ENCODE data around the gene PGLYRP1. TPM values are rescaled to one million over a fixed set of nuclear protein-coding genes. Genes with fewer than 3 reads are reported as not detected.
A peak's percentile ranks its signal among the peaks of the same experiment; 100 is the strongest.

The PGLYRP1 gene
- not detected in 2 replicates for total RNA-seq (2016; rRNA removed; fragmentation: Illumina TruSeq; extraction: Trizol)
- total RNA-seq (2016; cell fraction: cytosol; rRNA removed; fragmentation: Illumina TruSeq; extraction: Trizol; ENCODE audit: low read depth): not detected in 2 replicates
- not detected in 2 replicates for total RNA-seq (2016; cell fraction: insoluble cytoplasmic fraction; rRNA removed; fragmentation: Illumina TruSeq; extraction: Trizol)
- not detected in 2 replicates for total RNA-seq (2016; cell fraction: membrane; rRNA removed; fragmentation: Illumina TruSeq; extraction: Trizol)
- not detected in 2 replicates for total RNA-seq (2016; cell fraction: nucleus; rRNA removed; fragmentation: Illumina TruSeq; extraction: Trizol)
- polyA plus RNA-seq (2011; rRNA removed): not detected in 2 replicates
- polyA plus RNA-seq (2011; cell fraction: cytosol; rRNA removed): not detected in 2 replicates
- polyA plus RNA-seq (2011; cell fraction: nucleus; rRNA removed): not detected in 2 replicates
- polyA plus RNA-seq (2012): not detected in 2 replicates
- polyA plus RNA-seq (2016; cell fraction: cytosol; fragmentation: Illumina TruSeq; extraction: Trizol; ENCODE audit: low read depth): not detected in 2 replicates
- not detected in 2 replicates for polyA plus RNA-seq (2016; cell fraction: insoluble cytoplasmic fraction; fragmentation: Illumina TruSeq; extraction: Trizol; ENCODE audit: low read depth)
- polyA plus RNA-seq (2016; cell fraction: membrane; fragmentation: Illumina TruSeq; extraction: Trizol; ENCODE audit: low read depth): not detected in 2 replicates
- not detected in 2 replicates for polyA plus RNA-seq (2016; cell fraction: nucleus; fragmentation: Illumina TruSeq; extraction: Trizol; ENCODE audit: insufficient read depth, low read depth)
- not detected in 2 replicates for polyA minus RNA-seq (2011; rRNA and poly(A)+ RNA removed; ENCODE audit: low replicate concordance)
- polyA minus RNA-seq (2011; cell fraction: cytosol; rRNA and poly(A)+ RNA removed): not detected in 2 replicates
- not detected in 2 replicates for polyA minus RNA-seq (2011; cell fraction: nucleus; rRNA and poly(A)+ RNA removed)
- Bru-seq, nascent RNA: not detected
- BruChase-seq, experiment 1, labeled RNA remaining after a 6-hour chase: not detected
- BruChase-seq, experiment 2, labeled RNA remaining after a 2-hour chase: not detected
- long read RNA-seq, experiment 1: 0 reads
- long read RNA-seq, experiment 2: 0 reads

DNA sequence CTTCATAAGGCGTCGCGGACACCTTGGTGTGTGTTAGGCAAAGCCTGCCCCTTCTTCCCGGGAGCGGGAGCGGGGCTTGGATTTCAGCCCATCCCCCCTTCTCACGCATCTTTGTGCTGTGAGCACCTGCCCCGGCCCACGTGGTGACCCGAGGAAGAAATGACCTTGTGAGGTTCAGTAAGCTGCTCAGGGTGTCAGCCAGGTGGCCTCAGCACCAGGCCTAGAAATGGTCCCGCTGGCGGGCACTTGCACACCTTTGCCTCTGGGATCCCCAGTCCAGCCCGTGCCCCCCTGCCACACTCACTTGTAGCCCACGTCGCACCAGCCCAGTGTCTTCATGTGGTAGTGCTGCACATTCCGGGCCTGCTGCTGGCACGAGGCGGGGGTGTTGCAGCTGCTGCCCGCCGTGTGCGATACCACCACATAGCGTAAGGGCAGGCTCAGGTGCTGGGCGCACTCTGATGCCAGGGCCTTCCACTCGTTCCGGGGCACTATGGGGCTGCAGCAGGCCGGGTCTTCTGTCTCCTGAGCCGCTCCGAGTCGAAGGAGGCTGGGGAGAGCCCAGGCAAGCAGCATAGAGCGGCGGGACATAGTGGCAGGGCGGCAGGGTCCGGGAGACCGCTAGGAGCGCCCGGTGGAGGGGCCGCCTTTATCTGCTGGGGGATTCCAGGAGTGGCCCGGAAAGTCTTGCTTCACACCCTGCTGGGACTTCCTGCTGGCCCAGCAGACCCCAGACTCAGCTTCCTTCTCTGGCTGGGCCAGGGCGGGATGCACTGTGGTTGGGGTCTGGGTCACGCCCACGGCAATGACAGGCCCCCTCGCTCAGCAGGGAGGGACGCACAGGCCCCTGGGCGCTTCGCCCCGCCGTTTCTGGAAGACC lies at the start of gene PGLYRP1:
PGLYRP1 (minus strand) TSS at position 623 of the 880 bp plus-strand sequence; CDS start at position 591, 32 bp downstream.
- in situ Hi-C loops (cut with HindIII; ENCODE audit: extremely low pct_ligation_motif_present, low pct_unique_long_range_greater_than_20kb): loop anchor here (5.0 kb wide), 1 partner anchor 170 kb away; no protein-coding TSS in a partner anchor
- Histone ChIP-seq H3K79me2 (ENCODE audit: insufficient read depth, low read length) (no peaks in the 10 kb centered on the region), H3K36me3 (replicated peaks in 1 of 2; ENCODE audit: control insufficient read depth in 1 of 2, insufficient read depth in 2 of 2, low read length in 2 of 2) (no peaks in the 10 kb centered on the region), H3K27ac (ENCODE audit: extremely low read length, insufficient read depth, low read length) (no peak within 1 kb of the TSS), H3K4me1 (ENCODE audit: insufficient read depth, low read length) (peaks cover 10% of the 10 kb centered on the region), H3K27me3 (ENCODE audit: control insufficient read depth in 1 of 2, insufficient read depth in 2 of 2, low read length in 2 of 2) (no peaks in the 10 kb centered on the region), H4K20me1 (ENCODE audit: insufficient read depth, low read length) (no peaks in the 10 kb centered on the region), H3K9ac (ENCODE audit: insufficient read depth, low read depth, low read length) (no peak within 1 kb of the TSS), H2AFZ (ENCODE audit: low read length) (no peak within 1 kb of the TSS), H3K9me3 (ENCODE audit: low read length) (no peaks in the 10 kb centered on the region), H3K4me2 (ENCODE audit: low read depth, low read length) (no peak within 1 kb of the TSS), H3K4me3 (replicated peaks in 1 of 3; ENCODE audit: insufficient read depth in 1 of 3, low read depth in 2 of 3, low read length in 3 of 3) (no peak within 1 kb of the TSS)
- FAIRE-seq (no peak), ATAC-seq (no peak), DNase-seq (ENCODE audit: low spot score) (no peak)
- ChIA-PET CTCF (ENCODE audit: low intra/inter-chr PET ratio, low total read pairs) (no interaction called here), POLR2A (no interaction called here)
- TF ChIP-seq ZBTB21 (CRISPR knock-in tag; IDR thresholded peaks at IDR 0.05): no peak
- TF ChIP-seq ZNF839 (CRISPR knock-in tag; IDR thresholded peaks at IDR 0.05; ENCODE audit: borderline replicate concordance): no peak
- TF ChIP-seq AGO2 (optimal IDR thresholded peaks at IDR 0.05; ENCODE audit: low read depth, low read length): peak; percentile 55
- peak; percentile 54; the same call in 1 of the 2 replicates for TF ChIP-seq ZBTB33 (CRISPR knock-in tag; IDR thresholded peaks at IDR 0.05)
- 74% methylated on average over 28 of the region's 47 CpGs for WGBS (ENCODE audit: low lambda C conversion rate)
- BruUV-seq (replicated peaks): no TSS peak
- intact Hi-C loops (cut with micrococcal nuclease; ENCODE audit: unreplicated experiment): no loop called here

Measured in HepG2 (cell line).